GM19463 (cell line): ENCODE measurements around the gene RDH5.

ENCODE experiments used
- ATAC-seq: cut with Tn5 transposase; IDR thresholded peaks from one replicate; pipeline ENCODE4 v1.9.1; 2021; ENCODE audit warnings: mild to moderate bottlenecking, moderate library complexity; ENCODE audit not compliant: unreplicated experiment

Gene RDH5

GRCh38 chr12:55720071-55720564, at the start of gene RDH5:
TSS of gene RDH5 (plus strand) at chr12:55720393. CDS start at chr12:55721185, 792 bp downstream.
- ATAC-seq: no peak

GRCh38 chr12:55671746-55672145, 48.4 kb upstream of the RDH5 start:
- ATAC-seq: no peak

GRCh38 chr12:55673638-55674037, 46.6 kb upstream of the RDH5 start:
- peak; percentile 99 for ATAC-seq

GRCh38 chr12:55675666-55676065, 44.5 kb upstream of the RDH5 start:
- no peak for ATAC-seq

GRCh38 chr12:55676707-55677106, 43.5 kb upstream of the RDH5 start:
- ATAC-seq: no peak

- ATAC-seq: no peak
Observed at GRCh38 chr12:55679691-55680090, 40.5 kb upstream of the RDH5 start.

GRCh38 chr12:55681142-55682077, 38.8 kb upstream of the RDH5 start:
- ATAC-seq: peak; percentile 47

GRCh38 chr12:55682087-55682796, 38.0 kb upstream of the RDH5 start:
- ATAC-seq: no peak

- no peak for ATAC-seq
Observed at GRCh38 chr12:55683676-55684075, 36.5 kb upstream of the RDH5 start.

- ATAC-seq: no peak
Observed at GRCh38 chr12:55684761-55685370, 35.3 kb upstream of the RDH5 start.

- no peak for ATAC-seq
Observed at GRCh38 chr12:55685671-55686070, 34.5 kb upstream of the RDH5 start.

- no peak for ATAC-seq
Observed at GRCh38 chr12:55686366-55687010, 33.7 kb upstream of the RDH5 start.

- peak; percentile 67 for ATAC-seq
Observed at GRCh38 chr12:55687746-55688145, 32.4 kb upstream of the RDH5 start.

GRCh38 chr12:55688716-55689655, 31.2 kb upstream of the RDH5 start:
- ATAC-seq: no peak

GRCh38 chr12:55692631-55693322, 27.4 kb upstream of the RDH5 start:
- ATAC-seq: no peak

GRCh38 chr12:55693323-55694187, 26.6 kb upstream of the RDH5 start:
- ATAC-seq: no peak

GRCh38 chr12:55694188-55694515, 26.0 kb upstream of the RDH5 start:
- ATAC-seq: no peak

- ATAC-seq: no peak
Observed at GRCh38 chr12:55694651-55695050, 25.5 kb upstream of the RDH5 start.
